Thyroid gland (tissue), 4 donors: ENCODE measurements around the gene PTPRE.

Experiments used
- POLR2A ChIP-seq, 2 donors: fragments of 450-650 bp; IDR thresholded peaks; one replicate each; pipeline ENCODE4 v1.6.1; 2017; ENCODE audit warnings: antibody characterized with exemption in 2 of 2, mild to moderate bottlenecking in 2 of 2, moderate library complexity in 1 of 2
- TF ChIP-seq, protein P1 (sequence below), 6 experiments: fragments of 200-600 bp in 3 of 6; fragments of 450-650 bp in 3 of 6; sonication (generic) in 3 of 6; IDR thresholded peaks; one replicate each; pipeline ENCODE4 v1.5.1; 2016 to 2019; ENCODE audit warnings: antibody characterized with exemption in 6 of 6, mild to moderate bottlenecking in 2 of 6, inconsistent platforms in 1 of 6, moderate library complexity in 1 of 6

DNA sequence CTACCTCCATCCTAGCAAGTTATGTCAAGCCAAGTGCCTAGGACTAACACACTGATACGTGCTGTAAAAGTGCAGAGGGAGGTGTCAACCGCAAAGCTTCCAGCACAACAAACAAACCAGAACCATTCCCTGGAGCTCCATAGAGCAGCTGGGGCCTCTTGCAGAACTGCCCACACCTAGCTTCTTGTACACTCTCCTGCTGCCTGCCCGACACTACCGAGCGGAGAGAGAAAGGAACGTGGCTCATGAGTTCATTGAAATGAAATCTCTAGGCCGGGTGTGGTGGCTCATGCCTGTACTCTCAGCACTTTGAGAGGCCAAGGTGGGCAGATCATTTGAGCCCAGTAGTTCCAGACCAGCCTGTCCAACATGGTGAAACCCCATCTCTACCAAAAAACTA, 145.8 kb downstream of the PTPRE start:
- TF ChIP-seq, protein P1, sequence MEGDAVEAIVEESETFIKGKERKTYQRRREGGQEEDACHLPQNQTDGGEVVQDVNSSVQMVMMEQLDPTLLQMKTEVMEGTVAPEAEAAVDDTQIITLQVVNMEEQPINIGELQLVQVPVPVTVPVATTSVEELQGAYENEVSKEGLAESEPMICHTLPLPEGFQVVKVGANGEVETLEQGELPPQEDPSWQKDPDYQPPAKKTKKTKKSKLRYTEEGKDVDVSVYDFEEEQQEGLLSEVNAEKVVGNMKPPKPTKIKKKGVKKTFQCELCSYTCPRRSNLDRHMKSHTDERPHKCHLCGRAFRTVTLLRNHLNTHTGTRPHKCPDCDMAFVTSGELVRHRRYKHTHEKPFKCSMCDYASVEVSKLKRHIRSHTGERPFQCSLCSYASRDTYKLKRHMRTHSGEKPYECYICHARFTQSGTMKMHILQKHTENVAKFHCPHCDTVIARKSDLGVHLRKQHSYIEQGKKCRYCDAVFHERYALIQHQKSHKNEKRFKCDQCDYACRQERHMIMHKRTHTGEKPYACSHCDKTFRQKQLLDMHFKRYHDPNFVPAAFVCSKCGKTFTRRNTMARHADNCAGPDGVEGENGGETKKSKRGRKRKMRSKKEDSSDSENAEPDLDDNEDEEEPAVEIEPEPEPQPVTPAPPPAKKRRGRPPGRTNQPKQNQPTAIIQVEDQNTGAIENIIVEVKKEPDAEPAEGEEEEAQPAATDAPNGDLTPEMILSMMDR (IDR thresholded peaks at IDR 0.05): no peak
- no peak for TF ChIP-seq POLR2A (IDR thresholded peaks at IDR 0.05)
